Measurements from ENCODE around the gene MYO19.
A peak's percentile ranks its signal among the peaks of the same experiment; 100 is the strongest.

The MYO19 gene

GRCh38 chr17:36523113-36523512 lies 11.6 kb downstream of the MYO19 start:
- no peak for DNase-seq (ENCODE audit: low read depth)
- TF ChIP-seq, protein P1, sequence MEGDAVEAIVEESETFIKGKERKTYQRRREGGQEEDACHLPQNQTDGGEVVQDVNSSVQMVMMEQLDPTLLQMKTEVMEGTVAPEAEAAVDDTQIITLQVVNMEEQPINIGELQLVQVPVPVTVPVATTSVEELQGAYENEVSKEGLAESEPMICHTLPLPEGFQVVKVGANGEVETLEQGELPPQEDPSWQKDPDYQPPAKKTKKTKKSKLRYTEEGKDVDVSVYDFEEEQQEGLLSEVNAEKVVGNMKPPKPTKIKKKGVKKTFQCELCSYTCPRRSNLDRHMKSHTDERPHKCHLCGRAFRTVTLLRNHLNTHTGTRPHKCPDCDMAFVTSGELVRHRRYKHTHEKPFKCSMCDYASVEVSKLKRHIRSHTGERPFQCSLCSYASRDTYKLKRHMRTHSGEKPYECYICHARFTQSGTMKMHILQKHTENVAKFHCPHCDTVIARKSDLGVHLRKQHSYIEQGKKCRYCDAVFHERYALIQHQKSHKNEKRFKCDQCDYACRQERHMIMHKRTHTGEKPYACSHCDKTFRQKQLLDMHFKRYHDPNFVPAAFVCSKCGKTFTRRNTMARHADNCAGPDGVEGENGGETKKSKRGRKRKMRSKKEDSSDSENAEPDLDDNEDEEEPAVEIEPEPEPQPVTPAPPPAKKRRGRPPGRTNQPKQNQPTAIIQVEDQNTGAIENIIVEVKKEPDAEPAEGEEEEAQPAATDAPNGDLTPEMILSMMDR (conservative IDR thresholded peaks at IDR 0.05; ENCODE audit: control insufficient read depth, insufficient read depth, low read depth, low read length), result no peak
- no peak overlapping the region for H3K4me3 ChIP-seq (ENCODE audit: control insufficient read depth, low read depth, low read length)

DNA sequence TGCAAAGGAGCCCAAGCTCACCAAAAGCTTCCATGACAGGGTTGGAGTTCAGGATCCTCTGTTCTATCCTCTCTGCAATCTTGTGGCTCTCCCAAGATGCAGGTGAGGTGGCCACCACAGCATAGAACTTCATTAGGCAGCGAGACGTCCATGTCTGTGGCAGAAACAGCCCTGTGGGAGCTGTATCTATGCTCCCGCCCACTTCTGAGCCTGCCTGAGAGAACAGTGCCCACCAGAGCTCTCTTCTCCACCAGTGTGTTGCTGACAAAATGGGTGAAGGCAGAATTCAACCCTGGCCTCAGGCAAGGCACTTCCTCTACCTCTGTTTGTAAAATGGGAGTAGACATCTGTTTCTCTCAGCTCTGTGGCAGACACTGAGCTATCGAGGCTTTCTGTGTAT lies 18.8 kb downstream of the MYO19 start:
- no peak overlapping the region for H3K4me3 ChIP-seq (ENCODE audit: control insufficient read depth, low read depth, low read length)
- TF ChIP-seq, protein P1 (conservative IDR thresholded peaks at IDR 0.05; ENCODE audit: control insufficient read depth, insufficient read depth, low read depth, low read length), result no peak
- DNase-seq (ENCODE audit: low read depth), result no peak

DNA sequence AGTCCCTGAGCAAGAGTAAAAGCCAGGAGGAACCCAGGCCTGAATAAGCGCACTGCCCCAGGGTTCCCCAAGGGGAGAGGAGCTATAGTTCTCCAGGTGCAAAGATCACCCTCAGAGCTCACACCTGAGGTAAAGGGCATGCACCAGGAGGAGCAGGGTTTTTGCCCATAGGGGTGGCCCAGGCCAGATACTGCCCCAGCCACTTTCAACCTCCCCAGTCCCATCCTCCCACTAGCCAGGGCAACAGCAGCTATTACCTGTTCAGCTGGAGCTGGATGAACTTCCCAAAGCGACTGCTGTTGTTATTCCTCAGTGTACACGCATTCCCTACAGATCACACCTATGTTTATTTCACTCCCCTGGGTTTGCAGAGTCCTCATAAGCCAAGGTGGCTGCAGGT lies 19.8 kb downstream of the MYO19 start:
- H3K4me3 ChIP-seq (ENCODE audit: control insufficient read depth, low read depth, low read length), result no peak overlapping the region
- DNase-seq (ENCODE audit: low read depth), result no peak
- TF ChIP-seq, protein P1 (conservative IDR thresholded peaks at IDR 0.05; ENCODE audit: control insufficient read depth, insufficient read depth, low read depth, low read length), result no peak

GRCh38 chr17:36512641-36513040 lies 22.0 kb downstream of the MYO19 start:
- H3K4me3 ChIP-seq (ENCODE audit: control insufficient read depth, low read depth, low read length), result no peak overlapping the region
- no peak for DNase-seq (ENCODE audit: low read depth)
- TF ChIP-seq, protein P1 (conservative IDR thresholded peaks at IDR 0.05; ENCODE audit: control insufficient read depth, insufficient read depth, low read depth, low read length), result no peak

DNA sequence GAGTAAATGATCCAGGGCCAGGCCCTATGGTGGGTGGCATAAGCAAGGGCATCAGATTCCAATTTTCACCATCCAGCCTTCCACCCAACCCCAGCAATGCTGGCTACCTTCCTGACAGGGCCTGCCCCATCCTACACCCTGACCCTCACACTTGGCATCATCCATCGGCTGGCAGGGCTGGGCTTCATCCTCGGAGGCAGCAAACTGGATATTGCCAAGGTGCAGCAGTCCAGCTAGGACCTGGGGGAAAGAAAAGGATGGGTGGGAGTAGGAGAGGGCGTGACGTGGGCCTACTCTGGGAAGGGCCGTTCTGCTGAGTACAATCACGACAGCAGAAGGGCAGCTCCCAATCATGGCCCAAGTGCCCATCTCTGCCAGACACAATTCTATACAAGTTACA lies 23.5 kb downstream of the MYO19 start:
- no peak for DNase-seq (ENCODE audit: low read depth)
- TF ChIP-seq, protein P1 (conservative IDR thresholded peaks at IDR 0.05; ENCODE audit: control insufficient read depth, insufficient read depth, low read depth, low read length), result no peak
- no peak overlapping the region for H3K4me3 ChIP-seq (ENCODE audit: control insufficient read depth, low read depth, low read length)

- no peak overlapping the region for H3K4me3 ChIP-seq (ENCODE audit: control insufficient read depth, low read depth, low read length)
- peak; percentile 17 for DNase-seq (ENCODE audit: low read depth)
- TF ChIP-seq, protein P1 (conservative IDR thresholded peaks at IDR 0.05; ENCODE audit: control insufficient read depth, insufficient read depth, low read depth, low read length), result no peak
Observed at GRCh38 chr17:36510636-36511035, 24.0 kb downstream of the MYO19 start.
